DMS 273 (cell line): ENCODE measurements around the gene DUOX2.
"Not testable (repeated sequence)": the region's sequence is repeated elsewhere in the genome, so short reads cannot be mapped to it uniquely, and the experiment has no call there.

Source experiments
- DNase-seq: peaks from one replicate; lab custom pipeline; 2025; ENCODE audit not compliant: unreplicated experiment; lab: John Stamatoyannopoulos, UW

DUOX2 gene

DNA sequence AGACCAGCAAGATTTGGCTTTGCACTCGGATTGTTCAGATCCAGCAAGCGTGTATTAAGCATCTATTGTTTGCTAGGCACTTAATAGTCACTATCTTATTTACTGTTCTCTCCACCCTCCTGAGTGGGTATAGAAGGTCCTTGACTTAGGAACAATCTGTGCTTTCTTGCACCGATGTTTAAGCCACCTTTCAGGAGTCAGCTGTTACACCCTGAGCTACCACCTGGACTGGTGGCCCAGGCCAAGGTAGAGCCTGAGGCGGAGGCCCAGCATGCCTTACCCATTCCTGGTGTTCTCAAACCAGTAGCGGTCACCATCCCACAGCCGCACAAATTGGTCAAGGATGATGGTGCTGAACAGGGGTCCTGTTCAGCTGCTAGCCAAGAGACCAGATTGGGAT is 25.8 kb upstream of the DUOX2 start:
- DNase-seq = no peak

DNA sequence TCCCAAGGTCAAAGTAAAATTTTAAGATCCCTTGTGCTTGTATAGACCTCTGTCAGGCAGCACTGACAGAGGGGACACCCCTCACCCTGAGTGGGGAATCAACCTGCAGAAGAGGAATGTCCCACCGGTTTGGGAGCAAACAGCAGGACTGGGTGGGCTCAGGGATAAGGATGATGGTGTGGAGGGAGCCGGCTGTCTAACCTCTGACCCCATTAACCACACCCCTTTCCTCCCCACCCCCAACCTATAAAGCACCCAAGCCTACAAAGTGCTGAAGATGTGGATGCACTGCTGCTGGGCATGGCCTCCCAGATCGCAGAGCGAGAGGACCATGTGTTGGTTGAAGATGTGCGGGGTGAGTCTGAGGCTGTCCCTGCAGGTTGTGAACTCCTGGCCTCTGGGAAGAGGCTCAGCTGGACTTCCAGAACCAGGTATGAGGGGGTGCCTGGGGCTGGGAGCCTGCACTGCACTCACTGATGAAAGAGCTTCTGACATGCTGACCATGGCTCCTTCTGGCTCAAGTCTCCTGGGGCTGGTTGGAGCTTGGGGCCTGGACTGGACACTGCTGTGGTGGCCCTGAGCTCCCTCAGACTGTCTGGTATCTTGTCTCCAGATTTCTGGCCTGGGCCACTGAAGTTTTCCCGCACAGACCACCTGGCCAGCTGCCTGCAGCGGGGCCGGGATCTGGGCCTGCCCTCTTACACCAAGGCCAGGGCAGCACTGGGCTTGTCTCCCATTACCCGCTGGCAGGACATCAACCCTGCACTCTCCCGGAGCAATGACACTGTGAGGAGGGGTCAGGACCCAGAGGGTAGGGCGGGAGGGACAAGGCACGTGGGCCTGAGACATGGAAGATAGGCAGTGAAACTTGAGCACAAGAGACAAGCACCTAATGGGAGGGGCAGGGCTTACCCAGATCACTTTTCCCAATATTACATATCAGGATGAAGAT is 25.1 kb upstream of the DUOX2 start:
- DNase-seq = no peak

DNA sequence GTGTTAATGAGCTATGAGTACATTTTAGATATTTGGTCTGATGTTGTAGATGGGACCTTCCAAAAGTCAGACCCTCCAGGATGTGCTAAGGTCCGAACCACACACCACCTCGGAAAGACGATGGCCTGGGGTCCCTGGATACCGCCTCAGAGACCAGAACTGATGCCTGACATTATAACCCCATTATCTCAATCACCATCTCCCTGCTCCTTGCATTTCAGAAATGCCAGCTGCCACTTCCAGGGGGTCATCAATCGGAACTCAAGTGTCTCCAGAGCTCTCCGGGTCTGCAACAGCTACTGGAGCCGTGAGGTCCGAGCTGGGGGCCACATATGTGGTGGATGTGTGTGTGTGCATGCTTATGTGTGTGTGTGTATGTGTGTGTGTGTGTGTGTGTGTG is 23.7 kb upstream of the DUOX2 start:
- DNase-seq = no peak

DNA sequence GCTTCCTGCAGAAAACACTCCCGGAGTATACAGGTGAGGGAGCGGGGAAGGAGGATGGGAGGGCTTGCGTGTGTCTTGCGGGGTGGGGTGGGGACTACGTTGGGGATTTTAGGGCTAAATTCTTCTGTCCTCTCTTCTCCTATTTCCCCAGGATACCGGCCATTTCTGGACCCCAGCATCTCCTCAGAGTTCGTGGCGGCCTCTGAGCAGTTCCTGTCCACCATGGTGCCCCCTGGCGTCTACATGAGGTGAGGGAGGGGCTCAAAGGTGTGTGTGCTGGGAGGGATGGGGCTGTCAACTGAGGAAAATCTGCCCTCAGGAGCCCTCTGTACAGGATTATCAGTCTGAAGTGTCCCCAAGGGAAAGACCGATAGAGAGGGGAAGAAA is 22.4 kb upstream of the DUOX2 start:
- no peak for DNase-seq

DNA sequence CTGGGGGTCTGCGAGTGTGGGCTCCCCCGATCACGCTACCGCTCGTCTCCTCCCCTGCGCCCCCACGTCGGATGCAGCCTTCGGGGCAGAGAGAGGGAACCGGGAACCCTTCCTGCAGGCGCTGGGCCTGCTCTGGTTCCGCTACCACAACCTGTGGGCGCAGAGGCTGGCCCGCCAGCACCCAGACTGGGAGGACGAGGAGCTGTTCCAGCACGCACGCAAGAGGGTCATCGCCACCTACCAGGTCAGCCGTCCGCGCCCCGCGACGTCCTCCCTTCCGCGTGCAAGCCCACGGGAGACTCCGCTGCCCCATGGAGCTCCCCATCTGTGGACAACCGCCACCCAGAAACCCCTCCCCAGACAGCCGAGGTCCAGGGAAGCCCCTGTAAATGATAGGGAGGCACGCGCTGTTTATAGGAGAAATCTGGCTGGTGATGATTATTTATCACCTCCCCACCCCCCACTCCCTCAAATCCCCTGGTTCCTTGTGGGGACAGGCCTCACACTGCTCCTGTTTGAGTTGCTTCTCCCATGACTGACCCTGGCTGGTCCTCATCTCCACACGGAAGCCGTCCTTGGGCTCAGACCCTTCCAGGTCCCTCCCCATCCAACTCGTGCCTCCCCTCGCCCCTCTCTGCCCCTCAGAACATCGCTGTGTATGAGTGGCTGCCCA is 21.9 kb upstream of the DUOX2 start:
- DNase-seq = not testable (repeated sequence)

DNA sequence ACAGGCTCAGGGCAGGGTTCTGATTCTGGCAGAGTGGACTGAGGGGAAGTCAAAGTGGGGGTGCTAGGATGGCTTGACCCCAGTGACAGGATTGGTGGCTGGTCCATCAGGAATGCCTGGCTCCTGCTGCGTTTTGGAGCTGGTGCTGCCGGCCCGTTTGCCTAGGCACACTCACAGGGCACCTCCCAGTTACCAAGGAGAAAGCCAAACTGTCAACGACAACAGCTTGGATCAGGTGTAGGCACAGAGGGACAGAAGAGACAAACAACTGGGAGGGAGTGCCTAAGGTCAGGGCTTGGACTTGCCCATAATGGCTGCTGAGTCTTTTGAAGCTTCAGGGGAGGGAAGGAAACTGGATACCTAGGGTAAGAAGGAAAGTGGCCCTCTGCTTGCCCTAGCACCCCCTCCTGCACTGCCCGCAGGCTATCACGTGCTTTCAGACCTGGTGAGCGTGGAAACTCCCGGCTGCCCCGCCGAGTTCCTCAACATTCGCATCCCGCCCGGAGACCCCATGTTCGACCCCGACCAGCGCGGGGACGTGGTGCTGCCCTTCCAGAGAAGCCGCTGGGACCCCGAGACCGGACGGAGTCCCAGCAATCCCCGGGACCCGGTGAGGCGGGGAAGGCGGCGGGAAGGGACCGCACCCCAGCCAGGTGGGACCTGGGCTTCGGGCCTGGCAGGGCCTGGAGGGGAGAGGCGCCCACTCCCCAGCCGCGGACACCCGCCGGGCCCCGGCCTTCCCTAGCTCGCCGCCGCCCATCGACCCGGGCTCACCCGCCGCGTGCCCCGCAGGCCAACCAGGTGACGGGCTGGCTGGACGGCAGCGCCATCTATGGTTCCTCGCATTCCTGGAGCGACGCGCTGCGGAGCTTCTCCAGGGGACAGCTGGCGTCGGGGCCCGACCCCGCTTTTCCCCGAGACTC is 21.0 kb upstream of the DUOX2 start:
- peak; percentile 36 for DNase-seq

DNA sequence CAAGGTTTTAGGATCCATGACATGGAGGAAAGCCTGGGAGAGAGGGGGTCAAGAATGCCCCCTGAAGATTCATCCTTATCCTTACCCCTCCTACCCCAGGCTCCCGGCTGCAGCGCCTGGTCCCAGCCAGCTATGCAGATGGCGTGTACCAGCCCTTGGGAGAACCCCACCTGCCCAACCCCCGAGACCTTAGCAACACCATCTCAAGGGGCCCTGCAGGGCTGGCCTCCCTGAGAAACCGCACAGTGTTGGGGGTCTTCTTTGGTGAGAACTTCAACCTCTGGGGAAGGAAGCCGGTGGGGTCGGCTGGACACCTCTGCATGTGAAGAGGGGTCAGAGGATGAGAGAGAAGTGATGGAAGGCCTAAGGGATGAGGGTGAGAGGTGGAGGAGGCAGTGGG is 20.1 kb upstream of the DUOX2 start:
- DNase-seq = no peak

DNA sequence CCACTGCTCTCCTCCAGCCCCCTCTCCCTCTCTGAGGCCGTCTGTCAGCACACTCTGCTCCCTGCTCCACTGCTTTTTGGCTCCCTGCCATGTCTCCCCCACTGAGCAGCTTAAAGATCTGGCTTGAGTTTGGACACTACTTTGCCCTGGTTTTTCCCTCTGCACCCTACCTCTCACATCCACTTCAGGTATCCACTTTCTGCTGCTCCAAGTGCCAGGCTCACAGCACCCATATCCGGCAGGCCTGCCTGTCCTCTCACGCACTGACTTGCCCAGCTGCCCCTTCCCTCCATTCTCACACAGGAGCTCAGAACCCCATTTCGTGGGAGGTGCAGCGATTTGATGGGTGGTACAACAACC is 19.6 kb upstream of the DUOX2 start:
- DNase-seq = peak; percentile 54

DNA sequence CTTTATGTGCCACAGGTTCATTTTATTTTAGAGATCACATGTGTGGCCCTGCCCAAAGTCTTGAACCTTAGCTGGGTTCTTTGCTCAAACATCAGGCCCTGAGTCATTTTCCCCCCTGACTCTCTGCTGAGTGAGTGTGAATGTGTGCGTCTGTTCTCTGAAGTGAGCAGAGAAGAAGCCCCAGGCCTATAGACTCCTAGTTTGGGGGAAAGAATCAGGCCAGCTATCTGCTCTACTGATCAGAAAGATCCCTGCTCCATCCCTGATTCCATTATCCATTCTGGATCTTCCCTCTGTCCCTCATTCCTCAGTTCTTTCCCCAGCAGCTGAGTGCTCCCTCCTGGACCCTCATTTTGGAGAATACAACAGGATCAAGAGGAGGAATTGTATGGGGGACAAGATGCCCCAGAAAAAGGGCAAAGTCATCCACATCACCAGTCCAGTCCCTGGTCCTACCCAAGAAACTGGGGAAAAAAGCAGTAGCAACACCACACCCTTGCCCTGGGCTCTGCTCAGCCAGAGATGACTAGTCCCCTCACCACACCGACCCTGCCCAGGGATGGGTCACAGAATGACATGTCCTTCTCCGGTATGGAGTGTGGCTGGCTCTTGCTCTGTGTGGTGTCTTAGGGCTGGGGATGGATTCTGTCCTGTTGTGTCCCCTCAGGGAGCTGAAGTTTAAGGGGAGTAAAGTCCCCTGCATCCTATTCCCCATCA is 19.0 kb upstream of the DUOX2 start:
- DNase-seq = no peak

DNA sequence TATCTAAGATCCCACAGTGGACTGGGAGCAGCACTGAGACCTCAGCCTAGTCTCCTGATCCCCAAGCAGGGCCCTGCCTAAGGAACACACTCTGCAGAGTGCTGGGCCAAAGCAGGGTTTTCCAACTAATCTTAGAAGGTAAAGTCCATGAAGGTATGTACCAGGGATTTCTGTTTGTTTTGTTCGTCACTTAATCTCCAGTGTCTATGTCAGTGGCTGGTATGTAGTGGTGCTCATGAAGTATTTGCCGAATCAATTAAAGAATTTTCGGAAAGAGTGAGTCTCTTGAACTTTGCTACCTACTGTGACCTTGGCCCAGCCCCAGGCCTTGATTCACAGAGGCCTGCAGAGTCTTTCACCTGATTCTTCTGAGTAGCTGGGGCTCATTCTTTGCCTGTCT is 17.5 kb upstream of the DUOX2 start:
- no peak for DNase-seq

DNA sequence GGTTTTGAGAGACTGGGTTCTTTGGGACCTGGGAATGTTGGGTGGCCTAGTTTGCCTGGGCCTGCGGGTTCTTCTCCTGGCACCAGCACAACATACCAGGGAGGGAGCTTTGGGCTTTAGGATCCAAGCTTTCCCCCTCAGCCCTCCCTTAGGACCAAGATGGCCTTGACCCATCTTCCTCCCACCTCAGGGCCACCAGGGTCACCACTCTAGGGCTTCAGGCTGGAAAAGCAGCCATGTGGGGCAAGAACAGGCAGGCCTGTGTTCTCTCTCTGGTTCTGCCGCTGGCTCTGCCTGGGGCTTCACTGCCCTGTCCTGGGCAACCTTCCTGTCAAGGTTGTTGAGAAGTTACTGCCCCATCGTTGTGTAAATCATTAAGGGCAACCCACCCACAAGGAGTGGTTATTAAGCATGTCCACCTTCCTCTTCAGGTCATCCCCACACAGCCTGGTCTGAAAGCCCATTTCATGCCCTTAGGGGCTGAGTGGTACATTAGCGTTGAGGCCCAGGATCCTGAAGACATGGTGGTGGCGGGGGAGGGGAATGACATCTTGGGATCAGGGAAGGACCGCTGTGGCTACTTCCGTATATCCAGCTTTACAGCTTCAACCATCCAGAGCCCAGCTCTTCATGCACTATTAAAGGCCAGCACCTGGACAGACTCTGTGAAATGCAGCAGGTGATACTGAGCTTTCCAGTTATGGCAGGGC is 16.5 kb upstream of the DUOX2 start:
- DNase-seq = no peak

DNA sequence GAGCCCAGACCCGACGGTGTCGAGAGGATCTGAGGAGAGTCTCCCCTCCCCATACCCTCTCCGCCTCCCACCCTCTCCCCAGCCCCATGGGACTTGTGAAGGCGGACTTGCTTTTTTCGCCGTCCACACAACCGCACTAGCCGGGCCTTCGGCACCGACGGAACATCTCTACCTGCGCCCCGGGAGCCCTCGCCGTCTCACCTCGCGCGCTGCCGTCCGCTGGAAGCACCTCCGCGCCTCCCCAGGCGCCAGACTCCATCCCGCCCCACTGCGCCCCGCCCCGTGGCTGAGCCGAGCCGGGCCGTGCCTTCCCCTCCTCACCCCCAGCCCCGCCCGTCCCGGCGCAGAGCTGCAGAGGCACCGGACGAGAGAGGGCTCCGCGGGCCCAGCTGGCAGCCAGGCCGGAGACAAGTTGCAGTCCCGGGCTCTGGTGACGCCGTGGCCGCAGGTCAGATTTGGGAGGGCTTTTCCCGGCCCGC is 15.7 kb upstream of the DUOX2 start, which contains the start of the genes DUOX1 and DUOXA1:
TSS of gene DUOX1 (plus strand) at position 344 of the 479 bp plus-strand sequence. CDS start 1,973 bp downstream, outside the sequence.
TSS of gene DUOXA1 (minus strand) at position 229 of the 479 bp plus-strand sequence. CDS start 6,865 bp downstream, outside the sequence.
- peak; percentile 56 for DNase-seq

DNA sequence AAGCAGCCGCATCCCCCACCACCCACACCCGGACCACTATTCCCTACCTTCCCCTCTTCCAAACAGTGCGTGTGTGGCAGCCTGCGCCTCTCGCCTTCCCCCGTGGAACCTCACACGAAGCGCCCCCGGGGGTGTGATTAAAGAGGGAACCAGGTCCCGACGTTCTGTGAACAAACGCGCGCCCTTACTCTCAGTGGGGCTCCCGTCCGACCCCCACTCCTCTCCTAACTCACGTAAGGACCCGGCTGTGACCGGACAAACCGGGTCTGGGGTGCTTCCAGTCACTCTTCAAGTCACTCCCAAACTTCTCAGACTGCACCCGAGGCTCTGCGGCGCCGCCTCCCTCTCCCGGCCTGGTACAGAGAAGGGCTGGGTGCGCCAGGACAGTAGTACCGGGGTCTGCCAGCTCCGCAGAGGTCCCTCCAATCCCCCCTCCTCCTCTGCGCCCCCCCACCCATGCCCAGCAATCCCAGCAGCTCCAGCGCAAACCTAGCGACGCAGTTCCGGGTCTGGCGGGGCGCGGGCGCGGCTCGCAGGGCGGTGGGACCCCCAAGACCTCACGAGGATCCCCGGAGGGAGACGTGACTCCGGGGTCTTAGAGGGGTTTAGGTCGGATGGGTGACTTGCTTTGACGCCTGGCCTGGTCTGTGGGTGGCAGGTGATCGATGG is 15.1 kb upstream of the DUOX2 start:
- DNase-seq = no peak

DNA sequence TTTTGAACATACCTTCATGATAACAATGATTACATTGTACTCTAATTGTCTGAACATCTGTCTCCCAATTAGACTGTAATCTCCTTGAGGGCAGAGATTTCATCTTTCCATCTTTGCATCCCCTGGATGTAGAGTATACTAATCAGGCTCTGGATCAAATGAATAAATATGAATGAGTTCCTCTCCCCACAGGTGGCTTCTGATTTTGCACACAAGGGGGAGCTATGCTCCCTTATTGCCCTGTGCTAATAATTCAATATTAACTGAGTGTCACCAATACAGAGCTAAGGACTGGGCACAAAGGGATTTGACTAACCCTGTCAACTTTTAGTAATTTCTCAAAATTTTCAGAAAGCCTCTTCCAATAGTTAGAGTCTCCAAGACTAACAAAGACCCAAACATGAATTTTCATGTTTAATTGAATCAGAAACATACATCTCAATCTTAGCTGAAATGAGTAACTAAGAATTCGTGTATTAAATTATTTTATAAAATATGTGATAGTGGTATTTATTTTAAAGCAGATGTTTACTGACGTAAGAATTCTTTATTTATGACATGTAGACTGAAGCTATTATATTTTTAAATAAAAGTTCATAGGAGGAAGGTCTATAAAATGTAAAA is 12.7 kb upstream of the DUOX2 start:
- DNase-seq = peak; percentile 64

DNA sequence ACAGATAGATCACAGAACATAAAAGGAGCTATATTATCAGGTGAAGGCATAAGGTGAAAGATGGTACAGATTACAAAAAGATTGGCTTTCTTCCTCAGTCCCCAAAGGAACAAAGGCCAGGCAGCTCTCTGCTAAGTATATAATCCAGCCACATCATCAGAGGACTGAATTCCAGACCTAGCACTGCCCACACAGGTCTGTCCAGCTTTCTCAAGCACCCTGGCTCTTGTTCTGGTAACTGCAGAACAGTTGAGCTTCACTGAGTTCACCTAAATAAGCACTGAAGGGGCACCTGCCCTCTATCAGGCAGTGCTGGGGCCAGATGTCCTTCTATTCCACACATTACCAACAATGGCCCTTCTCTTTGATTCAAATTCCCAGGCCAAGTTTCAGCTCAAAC is 9.4 kb upstream of the DUOX2 start:
- DNase-seq = no peak

DNA sequence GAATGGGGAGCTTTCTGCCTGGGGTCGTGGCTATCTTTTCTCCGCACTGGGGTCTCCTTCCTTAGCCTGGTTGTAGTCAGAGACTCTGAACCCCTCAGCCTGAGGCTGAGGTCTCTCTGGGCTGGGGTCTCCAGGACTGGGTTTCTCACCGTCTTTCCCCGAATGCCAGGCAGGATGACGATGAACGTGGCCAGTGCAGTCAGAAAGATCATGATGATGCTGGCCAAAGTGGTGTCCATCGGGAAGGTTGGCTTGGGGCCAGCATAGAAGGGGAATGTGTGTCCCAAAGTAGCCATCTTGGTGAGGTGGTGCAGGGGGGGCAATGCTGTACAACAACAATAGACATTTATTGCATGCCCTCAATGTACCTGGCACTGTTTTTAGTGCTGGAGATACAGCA is 8.7 kb upstream of the DUOX2 start:
- no peak for DNase-seq

DNA sequence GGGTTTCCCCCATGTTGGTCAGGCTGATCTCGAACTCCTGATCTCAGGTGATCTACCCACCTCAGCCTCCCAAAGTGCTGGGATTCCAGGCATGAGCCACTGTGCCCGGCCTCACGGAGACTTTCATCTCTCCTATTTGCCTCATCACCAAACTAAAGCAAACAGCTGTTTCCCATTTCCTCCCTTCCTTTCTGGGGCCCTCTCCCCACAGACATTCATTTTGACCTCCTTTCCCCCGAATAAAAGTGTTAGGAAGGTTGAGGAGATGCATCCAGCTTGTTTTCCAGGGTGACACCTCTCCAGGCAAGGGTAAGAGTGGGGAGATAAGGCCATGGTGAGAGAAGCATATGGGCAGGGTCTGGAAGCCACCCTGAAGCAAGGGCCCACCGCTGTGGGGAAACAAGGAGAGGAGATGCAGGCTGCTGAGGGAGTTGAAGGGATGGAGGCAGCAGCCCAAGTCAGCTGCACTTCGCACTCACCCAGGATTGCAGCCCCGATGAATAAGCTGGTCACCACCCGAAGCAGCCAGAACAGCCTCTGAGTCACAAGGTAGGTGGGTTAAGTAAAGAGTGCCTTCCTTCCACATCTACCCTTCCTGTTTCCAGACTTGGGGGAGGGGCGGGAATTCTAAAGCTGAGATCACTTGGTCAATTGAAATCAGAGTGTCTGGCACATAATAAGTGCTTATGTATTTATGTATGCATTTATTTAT is 7.9 kb upstream of the DUOX2 start:
- no peak for DNase-seq

DNA sequence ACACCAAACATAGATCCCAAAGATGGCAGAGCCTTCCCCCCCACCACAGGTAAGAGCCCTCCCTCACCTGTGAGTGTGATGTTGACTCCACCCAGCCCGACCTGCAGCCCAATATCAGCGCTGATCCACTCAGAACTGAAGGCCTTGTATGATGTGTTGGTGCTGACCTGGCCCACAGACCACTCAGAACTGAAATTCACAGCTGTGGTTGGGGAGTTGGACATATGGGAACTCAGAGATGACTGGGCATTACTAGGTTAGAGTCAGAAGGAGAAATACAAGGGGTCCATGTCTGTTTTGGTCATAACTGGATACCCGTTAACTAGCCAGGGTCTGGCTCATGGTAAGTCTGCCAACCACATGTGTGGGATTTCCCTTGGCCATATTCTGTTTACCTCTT is 7.0 kb upstream of the DUOX2 start:
- no peak for DNase-seq
